SU-DHL-6 (cell line): ENCODE data around the gene PACSIN3.

ENCODE experiments used
- H2AFZ ChIP-seq: fragments of 200-600 bp; sonication (generic); 2 replicates; pipeline ENCODE4 v1.6.1; 2014; ENCODE audit warnings: low read depth, mild to moderate bottlenecking, moderate library complexity, mixed read lengths, antibody characterized with exemption, low read length; ENCODE audit not compliant: severe bottlenecking
- H3F3A ChIP-seq: fragments of 200-600 bp; shearing (Covaris generic); 2 replicates; pipeline ENCODE4 v1.6.0; 2016; ENCODE audit warnings: antibody characterized with exemption, mild to moderate bottlenecking; ENCODE audit not compliant: insufficient read depth
- H3K27ac ChIP-seq: fragments of 200-600 bp; sonication (generic); 2 replicates; pipeline ENCODE4 v1.5.1; 2016; ENCODE audit warnings: low read depth, mild to moderate bottlenecking, low read length, moderate library complexity, mixed read lengths
- H3K27me3 ChIP-seq: fragments of 200-600 bp; sonication (generic), shearing (Covaris generic); 2 replicates; pipeline ENCODE4 v1.6.0; 2014; ENCODE audit warnings: mild to moderate bottlenecking, low read length
- H3K36me3 ChIP-seq: fragments of 200-600 bp; sonication (generic); 2 replicates; pipeline ENCODE4 v1.6.1; 2014; ENCODE audit warnings: mild to moderate bottlenecking, low read length, mixed read lengths
- H3K4me2 ChIP-seq: fragments of 300-600, 200-600 bp; shearing (Covaris generic), sonication (generic); 2 replicates; pipeline ENCODE4 v1.6.0; 2014; ENCODE audit warnings: low read length, low read depth, mild to moderate bottlenecking; ENCODE audit not compliant: poor library complexity, severe bottlenecking
- H3K4me3 ChIP-seq: fragments of 200-600 bp; sonication (generic); 2 replicates; pipeline ENCODE4 v1.5.1; 2014; ENCODE audit warnings: antibody characterized with exemption, low read length, mild to moderate bottlenecking, mixed read lengths; ENCODE audit not compliant: insufficient read depth, poor library complexity, severe bottlenecking
- H3K79me2 ChIP-seq: fragments of 200-600 bp; sonication (generic); 2 replicates; pipeline ENCODE4 v1.6.1; 2014; ENCODE audit warnings: mild to moderate bottlenecking, low read length, moderate library complexity; ENCODE audit not compliant: insufficient read depth
- H3K9ac ChIP-seq: fragments of 200-600 bp; sonication (generic); 2 replicates; pipeline ENCODE4 v1.7.0; 2014; ENCODE audit warnings: mild to moderate bottlenecking, low read length
- H3K9me2 ChIP-seq: fragments of 200-600 bp; sonication (generic); replicated peaks from 2 replicates; pipeline ENCODE4 v1.6.1; 2014; ENCODE audit warnings: low read length; ENCODE audit not compliant: insufficient read depth
- H3K9me3 ChIP-seq: fragments of 200-600 bp; sonication (generic); 2 replicates; pipeline ENCODE4 v1.6.1; 2014; ENCODE audit warnings: low read length, mixed read lengths; ENCODE audit not compliant: insufficient read depth
- H4K20me1 ChIP-seq: fragments of 200-600 bp; sonication (generic); 2 replicates; pipeline ENCODE4 v1.6.1; 2014; ENCODE audit warnings: low read depth, mild to moderate bottlenecking, antibody characterized with exemption, low read length, moderate library complexity, mixed read lengths
- CTCF ChIP-seq: fragments of 200-600 bp; sonication (generic); IDR thresholded peaks from one replicate; pipeline ENCODE4 v1.5.1; 2017; ENCODE audit warnings: antibody characterized with exemption, mild to moderate bottlenecking, low read length, moderate library complexity; ENCODE audit not compliant: insufficient read depth, poor library complexity, severe bottlenecking
- EZH2phosphoT487 ChIP-seq: fragments of 200-600 bp; sonication (generic), shearing (Covaris generic); conservative IDR thresholded peaks from 2 replicates; pipeline ENCODE4 v1.6.1; 2018; ENCODE audit warnings: mild to moderate bottlenecking, antibody characterized with exemption, low read length, moderate library complexity, mixed read lengths

Gene PACSIN3

DNA sequence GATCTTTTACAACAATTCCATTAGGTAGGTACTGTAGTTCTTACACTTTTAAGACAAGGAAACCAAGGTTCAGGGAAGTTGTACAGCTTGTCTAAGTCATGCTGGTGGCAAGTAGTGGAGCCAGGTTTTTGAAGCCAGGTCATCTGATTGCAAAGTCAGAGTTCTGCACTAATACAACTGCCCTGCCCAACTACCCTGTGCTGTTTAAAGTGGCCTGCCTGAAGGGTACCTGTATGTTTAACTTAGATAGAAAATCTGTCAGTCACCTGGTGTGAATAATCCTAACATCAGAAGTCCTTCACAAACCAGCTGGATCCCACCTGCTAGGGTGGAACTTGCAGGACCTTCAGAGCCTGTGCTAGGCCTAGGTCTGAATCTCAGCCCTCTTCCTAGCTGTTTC is 53.7 kb downstream of the PACSIN3 start:
- H3K27me3 ChIP-seq = no peaks in the 10 kb centered on the region
- H2AFZ ChIP-seq = no peak overlapping the region
- H3F3A ChIP-seq = no peaks in the 10 kb centered on the region
- no peak overlapping the region for H3K4me3 ChIP-seq
- H3K4me2 ChIP-seq = no peak overlapping the region
- no peaks in the 10 kb centered on the region for H3K36me3 ChIP-seq
- TF ChIP-seq CTCF = no peak
- TF ChIP-seq EZH2phosphoT487 = no peak
- H3K9me2 ChIP-seq = no peaks in the 10 kb centered on the region
- no peaks in the 10 kb centered on the region for H3K9me3 ChIP-seq
- no peaks in the 10 kb centered on the region for H3K79me2 ChIP-seq
- H3K27ac ChIP-seq = no peak overlapping the region
- no peaks in the 10 kb centered on the region for H4K20me1 ChIP-seq
- H3K9ac ChIP-seq = no peak overlapping the region

DNA sequence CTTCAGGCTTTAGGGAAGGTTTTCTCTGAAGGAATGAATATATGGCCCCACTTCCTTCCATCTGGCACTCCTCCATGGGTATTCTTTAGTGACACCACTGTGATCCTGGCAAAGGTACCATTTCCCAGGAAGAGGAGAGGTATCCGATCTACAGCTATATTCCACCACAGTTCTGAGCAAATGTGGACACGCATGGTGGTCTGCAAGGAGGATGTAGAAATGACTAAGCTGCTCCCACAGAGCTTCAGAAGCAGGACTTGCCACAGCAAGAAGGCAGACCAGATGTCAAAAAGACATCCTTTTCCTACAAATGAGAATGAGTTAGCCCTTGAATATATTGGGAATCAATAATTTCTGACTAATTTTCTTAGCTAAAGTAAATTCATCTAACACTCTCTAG is 55.1 kb downstream of the PACSIN3 start:
- Histone ChIP-seq H3K9ac (no peak overlapping the region), H3F3A (no peaks in the 10 kb centered on the region), H3K9me3 (no peaks in the 10 kb centered on the region), H3K4me3 (no peak overlapping the region), H3K9me2 (no peaks in the 10 kb centered on the region), H3K79me2 (no peaks in the 10 kb centered on the region), H3K4me2 (no peak overlapping the region), H3K27me3 (no peaks in the 10 kb centered on the region), H2AFZ (no peak overlapping the region), H4K20me1 (no peaks in the 10 kb centered on the region), H3K27ac (no peak overlapping the region), H3K36me3 (no peaks in the 10 kb centered on the region)
- TF ChIP-seq CTCF = no peak

- no peak overlapping the region for H3K9ac ChIP-seq
- H4K20me1 ChIP-seq = no peaks in the 10 kb centered on the region
- H2AFZ ChIP-seq = no peak overlapping the region
- H3K27ac ChIP-seq = no peak overlapping the region
- H3K27me3 ChIP-seq = no peaks in the 10 kb centered on the region
- no peaks in the 10 kb centered on the region for H3K9me3 ChIP-seq
- no peaks in the 10 kb centered on the region for H3K79me2 ChIP-seq
- H3F3A ChIP-seq = no peaks in the 10 kb centered on the region
- H3K4me2 ChIP-seq = no peak overlapping the region
- TF ChIP-seq EZH2phosphoT487 (no peak), CTCF (no peak)
- no peaks in the 10 kb centered on the region for H3K9me2 ChIP-seq
- no peak overlapping the region for H3K4me3 ChIP-seq
- no peaks in the 10 kb centered on the region for H3K36me3 ChIP-seq
These were observed 55.7 kb downstream of the PACSIN3 start for GRCh38 chr11:47130543-47130942.
